PC-3 (cell line): ENCODE data around the gene CBX2.

ENCODE experiments used
- CTCF ChIP-seq: fragments of 300-600 bp; sonication (generic); conservative IDR thresholded peaks from 2 replicates; pipeline ENCODE4 v1.5.1; 2017; ENCODE audit warnings: antibody characterized with exemption, low read depth, mild to moderate bottlenecking, low read length
- EZH2 ChIP-seq: fragments of 300-600 bp; sonication (generic); IDR thresholded peaks from one replicate; pipeline ENCODE4 v1.6.1; 2017; ENCODE audit warnings: antibody characterized with exemption, mild to moderate bottlenecking, low read length; ENCODE audit not compliant: unreplicated experiment
- EZH2phosphoT487 ChIP-seq: fragments of 300-600 bp; sonication (generic); IDR thresholded peaks from 2 replicates; pipeline ENCODE4 v1.6.1; 2018; ENCODE audit warnings: mild to moderate bottlenecking, antibody characterized with exemption, low read length, borderline replicate concordance

GRCh38 chr17:79746889-79747507 lies 30.9 kb upstream of the CBX2 start:
- no peak for TF ChIP-seq CTCF
- no peak for TF ChIP-seq EZH2
- no peak for TF ChIP-seq EZH2phosphoT487
